WERI-Rb-1 (cell line): ENCODE measurements around the gene FAM50A.

Experiments used
- DNase-seq: peaks from one replicate; pipeline ENCODE4 v3.0.0-alpha.2; 2020
- H3K27ac ChIP-seq: fragments of 250-450 bp; sonication (Bioruptor Pico); 2 replicates; pipeline ENCODE4 v1.5.1; 2020; ENCODE audit warnings: mild to moderate bottlenecking, moderate library complexity
- H3K27me3 ChIP-seq: fragments of 250-450 bp; sonication (Bioruptor Pico); 2 replicates; pipeline ENCODE4 v1.5.1; 2021; ENCODE audit warnings: mild to moderate bottlenecking, low read depth, moderate library complexity; ENCODE audit not compliant: insufficient read depth, severe bottlenecking
- H3K36me3 ChIP-seq: fragments of 250-450 bp; sonication (Bioruptor Pico); 2 replicates; pipeline ENCODE4 v1.5.1; 2020; ENCODE audit warnings: mild to moderate bottlenecking, moderate library complexity
- H3K4me3 ChIP-seq: 2 replicates; pipeline ENCODE4 v1.5.1; 2011; ENCODE audit warnings: low read depth, mild to moderate bottlenecking, control low read depth, low read length
- H3K9me3 ChIP-seq: fragments of 250-450 bp; sonication (Bioruptor Pico); 2 replicates; pipeline ENCODE4 v1.5.1; 2021; ENCODE audit warnings: mild to moderate bottlenecking, moderate library complexity; ENCODE audit not compliant: severe bottlenecking
- TF ChIP-seq, protein P1 (sequence below): IDR thresholded peaks from 2 replicates; pipeline ENCODE4 v1.5.1; 2011; ENCODE audit warnings: low read depth, mild to moderate bottlenecking, control low read depth, inconsistent platforms, low read length

Gene FAM50A

DNA sequence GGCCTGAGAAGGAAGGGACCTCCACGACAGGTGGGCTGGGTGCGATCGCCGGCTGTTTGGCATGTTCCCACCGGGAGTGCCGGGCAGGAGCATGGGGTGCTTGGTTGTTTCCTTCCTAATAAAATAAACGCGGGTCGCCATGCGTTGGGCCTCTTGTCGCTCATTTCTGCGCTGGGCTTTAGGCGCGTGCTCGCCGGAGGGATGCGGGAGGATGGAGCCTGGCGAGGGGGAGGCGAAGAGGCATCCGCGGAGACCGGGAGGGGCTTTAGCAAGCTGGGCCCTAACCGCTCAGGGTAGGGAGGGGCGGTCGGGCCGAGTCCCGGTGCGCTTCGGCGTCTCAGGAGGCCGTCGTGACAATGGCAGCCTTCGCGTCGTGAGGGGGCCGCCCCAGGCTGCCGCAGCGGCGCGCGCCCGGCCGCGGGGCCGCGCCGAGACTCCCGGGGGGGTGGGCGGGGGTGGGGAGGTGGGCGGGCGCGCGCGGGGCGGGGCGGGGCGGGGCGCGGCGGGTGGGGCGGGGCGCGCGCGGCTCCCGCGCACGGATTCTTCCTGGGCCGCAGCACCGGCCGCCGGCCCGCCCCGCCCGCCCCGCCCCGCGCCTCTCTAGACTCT is 7.5 kb upstream of the FAM50A start:
- H3K27me3 ChIP-seq, result peaks cover 7% of the 10 kb centered on the region
- H3K27ac ChIP-seq, result peak overlapping the region; percentile 99
- H3K36me3 ChIP-seq, result peaks cover 79% of the 10 kb centered on the region
- peak overlapping the region; percentile 36 for H3K4me3 ChIP-seq
- no peaks in the 10 kb centered on the region for H3K9me3 ChIP-seq
- TF ChIP-seq, protein P1, sequence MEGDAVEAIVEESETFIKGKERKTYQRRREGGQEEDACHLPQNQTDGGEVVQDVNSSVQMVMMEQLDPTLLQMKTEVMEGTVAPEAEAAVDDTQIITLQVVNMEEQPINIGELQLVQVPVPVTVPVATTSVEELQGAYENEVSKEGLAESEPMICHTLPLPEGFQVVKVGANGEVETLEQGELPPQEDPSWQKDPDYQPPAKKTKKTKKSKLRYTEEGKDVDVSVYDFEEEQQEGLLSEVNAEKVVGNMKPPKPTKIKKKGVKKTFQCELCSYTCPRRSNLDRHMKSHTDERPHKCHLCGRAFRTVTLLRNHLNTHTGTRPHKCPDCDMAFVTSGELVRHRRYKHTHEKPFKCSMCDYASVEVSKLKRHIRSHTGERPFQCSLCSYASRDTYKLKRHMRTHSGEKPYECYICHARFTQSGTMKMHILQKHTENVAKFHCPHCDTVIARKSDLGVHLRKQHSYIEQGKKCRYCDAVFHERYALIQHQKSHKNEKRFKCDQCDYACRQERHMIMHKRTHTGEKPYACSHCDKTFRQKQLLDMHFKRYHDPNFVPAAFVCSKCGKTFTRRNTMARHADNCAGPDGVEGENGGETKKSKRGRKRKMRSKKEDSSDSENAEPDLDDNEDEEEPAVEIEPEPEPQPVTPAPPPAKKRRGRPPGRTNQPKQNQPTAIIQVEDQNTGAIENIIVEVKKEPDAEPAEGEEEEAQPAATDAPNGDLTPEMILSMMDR, result no peak
- peak; percentile 64 for DNase-seq

DNA sequence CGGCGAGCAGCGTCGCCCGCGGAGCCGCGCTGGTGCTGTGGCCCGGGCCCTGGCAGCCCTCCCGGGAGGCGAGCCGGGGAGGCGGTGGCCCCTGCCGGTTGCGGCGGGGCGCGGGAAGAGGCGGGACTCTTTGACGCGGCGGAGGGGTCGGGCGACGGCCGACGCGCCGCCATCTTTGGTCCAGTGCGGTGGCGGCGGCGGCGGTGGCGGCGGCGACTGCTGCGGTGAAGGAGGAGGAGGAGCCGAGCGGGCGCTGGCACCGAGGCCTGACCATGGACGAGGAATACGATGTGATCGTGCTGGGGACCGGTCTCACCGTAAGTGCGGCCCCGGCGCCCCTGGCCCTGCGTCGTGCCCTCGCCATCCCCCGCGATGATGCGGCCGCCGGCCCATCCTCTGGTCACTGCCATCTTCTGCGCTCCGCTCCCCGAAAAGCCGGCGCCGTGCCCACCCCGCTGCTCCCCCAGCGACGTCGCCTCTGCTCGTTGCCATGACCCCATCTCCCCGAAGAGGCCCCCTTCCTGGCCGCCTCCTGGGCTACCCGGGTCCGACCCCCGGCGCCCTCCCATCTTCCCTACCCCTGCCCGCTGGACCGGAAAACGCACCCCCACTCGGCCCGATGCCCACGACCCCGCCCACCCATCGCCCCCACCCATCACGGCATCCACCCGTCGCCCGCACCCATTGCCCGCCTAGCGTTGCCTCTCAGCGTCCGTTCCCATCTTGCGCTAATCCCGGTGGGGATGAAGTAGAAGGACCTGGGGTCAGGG is 6.8 kb upstream of the FAM50A start, which contains the start of gene GDI1:
Gene GDI1, plus strand, starts transcription at position 172 of the 770 bp plus-strand sequence. Its CDS starts 101 bp downstream, at position 273.
- Histone ChIP-seq H3K27me3 (peaks cover 7% of the 10 kb centered on the region), H3K4me3 (peak within 1 kb of the TSS; percentile 57), H3K27ac (peak within 1 kb of the TSS; percentile 99), H3K9me3 (no peaks in the 10 kb centered on the region), H3K36me3 (peaks cover 79% of the 10 kb centered on the region)
- peak; percentile 71 for DNase-seq
- TF ChIP-seq, protein P1, result no peak

DNA sequence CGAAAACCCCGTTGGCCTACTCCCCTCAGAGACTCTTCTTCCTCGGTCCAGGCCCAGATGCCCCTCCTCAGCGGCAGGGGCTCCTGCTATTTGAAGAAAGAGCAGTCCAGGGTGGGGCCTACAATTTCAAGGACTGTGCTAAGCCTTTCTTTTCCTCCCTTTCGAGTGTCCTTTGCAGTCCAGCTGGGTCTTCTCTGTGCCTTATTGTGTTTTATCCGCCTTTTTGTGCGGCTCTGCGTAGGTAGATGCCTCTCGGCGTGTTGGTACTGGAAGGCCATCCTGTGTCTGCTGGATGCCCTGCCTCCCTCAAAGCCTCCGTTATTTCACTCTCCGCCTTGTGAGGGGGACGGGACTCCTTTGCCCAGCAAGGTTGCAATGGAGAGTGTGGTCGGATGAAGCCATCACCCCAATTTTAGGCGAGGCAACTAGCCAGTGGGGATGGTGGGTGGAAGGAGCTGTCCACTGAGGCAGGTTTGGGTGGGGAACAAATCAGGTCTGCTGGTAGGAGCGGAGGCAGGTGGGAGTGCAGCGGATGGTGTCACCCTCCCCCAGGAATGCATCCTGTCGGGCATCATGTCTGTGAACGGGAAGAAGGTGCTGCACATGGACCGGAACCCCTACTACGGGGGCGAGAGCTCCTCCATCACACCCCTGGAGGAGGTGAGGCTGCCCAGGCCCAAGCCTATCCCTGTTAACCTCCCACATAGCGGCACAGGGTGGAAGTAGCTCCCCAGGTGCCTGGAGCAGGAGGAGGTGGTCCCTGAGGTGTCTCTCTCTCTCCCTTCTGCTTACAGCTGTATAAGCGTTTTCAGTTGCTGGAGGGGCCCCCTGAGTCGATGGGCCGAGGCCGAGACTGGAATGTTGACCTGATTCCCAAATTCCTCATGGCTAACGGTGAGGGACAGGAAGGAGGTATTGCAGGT is 5.7 kb upstream of the FAM50A start:
- Histone ChIP-seq H3K36me3 (peaks cover 79% of the 10 kb centered on the region), H3K27ac (peak overlapping the region; percentile 35)
- TF ChIP-seq, protein P1, result no peak

DNA sequence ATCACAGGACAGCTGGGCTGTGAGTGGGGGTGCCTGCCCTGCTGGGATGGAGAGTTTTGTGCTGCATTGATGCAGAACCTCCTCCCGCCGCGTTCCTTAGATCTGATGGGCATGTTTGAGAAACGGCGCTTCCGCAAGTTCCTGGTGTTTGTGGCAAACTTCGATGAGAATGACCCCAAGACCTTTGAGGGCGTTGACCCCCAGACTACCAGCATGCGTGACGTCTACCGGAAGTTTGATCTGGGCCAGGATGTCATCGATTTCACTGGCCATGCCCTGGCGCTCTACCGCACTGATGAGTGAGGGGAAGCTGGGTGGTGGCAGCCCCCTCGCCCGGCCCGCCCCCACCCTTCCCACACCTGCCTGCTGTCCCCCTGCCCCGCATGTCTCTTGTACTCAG is 4.1 kb upstream of the FAM50A start:
- no peaks in the 10 kb centered on the region for H3K9me3 ChIP-seq
- H3K27ac ChIP-seq, result no peak overlapping the region
- H3K27me3 ChIP-seq, result peaks cover 4% of the 10 kb centered on the region
- TF ChIP-seq, protein P1, result no peak
- H3K36me3 ChIP-seq, result peaks cover 66% of the 10 kb centered on the region
- DNase-seq, result no peak
- no peak overlapping the region for H3K4me3 ChIP-seq

More for the DNA sequence above, 5.7 kb upstream of the FAM50A start:
- Histone ChIP-seq H3K9me3 (no peaks in the 10 kb centered on the region), H3K4me3 (peak overlapping the region; percentile 57), H3K27me3 (peaks cover 4% of the 10 kb centered on the region)
- no peak for DNase-seq

DNA sequence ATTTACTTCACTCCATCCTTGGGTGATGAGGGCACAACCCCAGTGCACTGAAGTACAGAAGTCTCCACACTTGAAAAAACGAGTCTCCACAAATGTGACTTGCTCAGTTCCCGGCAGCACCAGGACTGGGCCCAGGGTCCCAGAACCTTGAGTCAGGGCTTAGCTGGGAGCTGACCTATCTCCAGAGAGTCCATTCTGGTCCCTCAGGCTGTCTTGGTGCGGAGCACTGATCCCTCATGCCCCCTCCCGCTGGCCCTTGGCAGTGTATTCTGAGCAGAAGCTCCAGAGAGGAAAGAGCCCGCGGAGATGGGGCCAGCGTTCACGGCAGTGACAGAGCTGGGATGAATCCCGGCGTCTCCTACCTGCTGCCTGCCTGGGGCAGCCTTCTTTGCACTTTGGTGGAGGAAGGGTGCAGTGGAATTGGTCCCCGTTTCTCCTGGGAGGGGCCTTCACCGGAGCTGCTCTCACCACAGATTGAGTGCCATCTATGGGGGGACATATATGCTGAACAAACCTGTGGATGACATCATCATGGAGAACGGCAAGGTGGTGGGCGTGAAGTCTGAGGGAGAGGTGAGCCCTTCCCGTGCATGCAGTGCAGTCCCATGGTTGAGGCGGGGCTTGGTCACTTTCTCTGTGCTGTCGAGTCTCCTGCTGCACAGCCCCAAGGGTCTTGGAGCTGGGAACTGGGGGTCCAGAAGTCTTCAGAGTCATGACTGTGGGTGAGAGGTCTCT is 3.2 kb upstream of the FAM50A start:
- Histone ChIP-seq H3K4me3 (no peak overlapping the region), H3K27me3 (peaks cover 10% of the 10 kb centered on the region), H3K27ac (no peak overlapping the region), H3K36me3 (peaks cover 64% of the 10 kb centered on the region), H3K9me3 (no peaks in the 10 kb centered on the region)
- TF ChIP-seq, protein P1, result no peak
- no peak for DNase-seq
